ENCODE measurements around the gene TTC32.

DNA sequence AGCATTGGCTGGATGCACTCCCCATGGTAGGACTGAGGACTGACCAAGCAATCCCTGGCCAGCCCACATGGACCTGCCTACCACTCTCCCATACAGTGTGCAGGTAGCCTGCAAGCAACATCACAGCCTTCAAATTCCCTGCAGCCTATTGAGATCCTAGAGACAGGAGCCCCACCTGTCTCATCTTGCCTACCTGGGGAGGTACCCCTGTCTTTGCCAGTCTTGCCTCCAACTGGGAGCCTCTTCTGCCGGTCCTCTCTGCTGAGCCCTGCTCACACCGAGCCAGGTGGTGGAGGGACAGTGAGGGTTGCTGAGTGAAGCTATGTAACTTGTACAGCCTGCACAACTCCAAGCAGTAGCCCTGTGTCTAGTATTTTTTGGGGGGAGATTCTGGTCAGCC, 29.9 kb downstream of the TTC32 start:
- no peak for TF ChIP-seq CTCF (IDR thresholded peaks at IDR 0.05)
- TF ChIP-seq POLR2A (IDR thresholded peaks at IDR 0.05): no peak
- no peak for TF ChIP-seq POLR2AphosphoS5 (IDR thresholded peaks at IDR 0.05)

All from suprapubic skin (tissue), 4 donors.